NCI-H1105 treated with DMSO at 0.1 percent for 48 hours (cell line): ENCODE data around the gene LMX1B.

Experiments used
- DNase-seq: peaks from one replicate; lab custom pipeline; 2025; lab: John Stamatoyannopoulos, UW

The LMX1B gene

GRCh38 chr9:126604059-126605055, 9.4 kb upstream of the LMX1B start:
- DNase-seq, result no peak

GRCh38 chr9:126605792-126606482, 7.8 kb upstream of the LMX1B start:
- DNase-seq, result no peak

GRCh38 chr9:126606483-126606870, 7.3 kb upstream of the LMX1B start:
- DNase-seq, result no peak

- DNase-seq, result no peak
Observed at GRCh38 chr9:126607086-126607485, 6.6 kb upstream of the LMX1B start.

- DNase-seq, result no peak
Observed at GRCh38 chr9:126607731-126608130, 6.0 kb upstream of the LMX1B start.

- DNase-seq, result no peak
Observed at GRCh38 chr9:126608551-126608950, 5.2 kb upstream of the LMX1B start.

- no peak for DNase-seq
Observed at GRCh38 chr9:126609191-126609590, 4.5 kb upstream of the LMX1B start.

- DNase-seq, result no peak
Observed at GRCh38 chr9:126609711-126610388, 3.9 kb upstream of the LMX1B start.

GRCh38 chr9:126611193-126611591, 2.5 kb upstream of the LMX1B start:
- DNase-seq, result peak; percentile 47

- peak; percentile 75 for DNase-seq
Observed at GRCh38 chr9:126611592-126612325, 2.0 kb upstream of the LMX1B start.

- DNase-seq, result peak; percentile 16
Observed at GRCh38 chr9:126612326-126612812, 1.4 kb upstream of the LMX1B start.

- no peak for DNase-seq
Observed at GRCh38 chr9:126612813-126613641, 701 bp upstream of the LMX1B start.

- DNase-seq, result peak; percentile 8
Observed at GRCh38 chr9:126614088-126614454, 343 bp downstream of the LMX1B start.

GRCh38 chr9:126614455-126615244, 922 bp downstream of the LMX1B start:
- DNase-seq, result no peak

- no peak for DNase-seq
Observed at GRCh38 chr9:126615245-126615790, 1.6 kb downstream of the LMX1B start.

GRCh38 chr9:126615791-126616447, 2.2 kb downstream of the LMX1B start:
- no peak for DNase-seq

- no peak for DNase-seq
Observed at GRCh38 chr9:126616521-126616976, 2.8 kb downstream of the LMX1B start.

GRCh38 chr9:126617003-126617822, 3.5 kb downstream of the LMX1B start:
- no peak for DNase-seq
